ENCODE results near the gene GRID2.

Gene GRID2

GRCh38 chr4:92678292-92678691 is 374.5 kb downstream of the GRID2 start:
- no peak for TF ChIP-seq CTCF (IDR thresholded peaks at IDR 0.05; ENCODE audit: low read length)
- TF ChIP-seq EZH2phosphoT487 (IDR thresholded peaks at IDR 0.05; ENCODE audit: low read length): no peak
- no peak for TF ChIP-seq EZH2 (optimal IDR thresholded peaks at IDR 0.05; ENCODE audit: low read depth, low read length)
- H2AFZ ChIP-seq (ENCODE audit: low read length): no peak overlapping the region
- H4K20me1 ChIP-seq (ENCODE audit: insufficient read depth, low read length): no peaks in the 10 kb centered on the region
- H3K4me2 ChIP-seq (ENCODE audit: low read depth, low read length): no peak overlapping the region
- no peaks in the 10 kb centered on the region for H3K9me2 ChIP-seq (replicated peaks; ENCODE audit: insufficient read depth, low read length)
- H3K79me2 ChIP-seq (ENCODE audit: low read length): no peaks in the 10 kb centered on the region
- H3K27me3 ChIP-seq (replicated peaks; ENCODE audit: insufficient read depth, low read length): no peaks in the 10 kb centered on the region
- no peak overlapping the region for H3K27ac ChIP-seq (ENCODE audit: low read length)
- H3K4me3 ChIP-seq (ENCODE audit: low read length): no peak overlapping the region
- DNase-seq: no peak
- H3K36me3 ChIP-seq (replicated peaks; ENCODE audit: insufficient read depth, low read length): no peaks in the 10 kb centered on the region
- H3F3A ChIP-seq (ENCODE audit: insufficient read depth, low read length): no peaks in the 10 kb centered on the region
- no peaks in the 10 kb centered on the region for H3K4me1 ChIP-seq (ENCODE audit: low read length)
- H3K9ac ChIP-seq (ENCODE audit: low read length): no peak overlapping the region
- H3K9me3 ChIP-seq (replicated peaks; ENCODE audit: insufficient read depth, low read length): no peaks in the 10 kb centered on the region

DNA sequence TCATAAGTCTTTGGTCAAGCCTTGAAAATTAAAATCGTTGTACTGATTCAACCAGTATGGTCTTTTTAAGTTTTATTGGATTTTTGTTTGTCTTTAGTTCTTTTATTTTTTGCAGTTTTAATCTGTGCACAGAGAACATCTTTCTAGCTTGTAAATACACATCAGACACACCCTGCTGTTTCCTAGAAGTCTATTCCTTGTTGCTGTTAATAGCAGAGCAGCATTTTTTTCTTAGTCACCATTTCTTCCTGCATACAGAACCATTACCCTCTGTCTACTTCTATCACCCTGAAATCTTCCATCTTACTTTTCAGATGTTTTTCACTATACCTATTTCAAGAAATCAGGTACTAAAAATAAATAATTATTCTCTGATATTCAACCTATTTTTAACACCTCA is 375.4 kb downstream of the GRID2 start:
- Histone ChIP-seq H3K36me3 (replicated peaks; ENCODE audit: insufficient read depth, low read length) (no peaks in the 10 kb centered on the region), H3K4me2 (ENCODE audit: low read depth, low read length) (no peak overlapping the region), H3K4me1 (ENCODE audit: low read length) (no peaks in the 10 kb centered on the region), H4K20me1 (ENCODE audit: insufficient read depth, low read length) (no peaks in the 10 kb centered on the region), H3K27ac (ENCODE audit: low read length) (no peak overlapping the region), H2AFZ (ENCODE audit: low read length) (no peak overlapping the region), H3K9me2 (replicated peaks; ENCODE audit: insufficient read depth, low read length) (no peaks in the 10 kb centered on the region), H3K27me3 (replicated peaks; ENCODE audit: insufficient read depth, low read length) (no peaks in the 10 kb centered on the region), H3K4me3 (ENCODE audit: low read length) (no peak overlapping the region), H3K9ac (ENCODE audit: low read length) (no peak overlapping the region), H3K79me2 (ENCODE audit: low read length) (no peaks in the 10 kb centered on the region), H3F3A (ENCODE audit: insufficient read depth, low read length) (no peaks in the 10 kb centered on the region), H3K9me3 (replicated peaks; ENCODE audit: insufficient read depth, low read length) (no peaks in the 10 kb centered on the region)
- DNase-seq: no peak
- TF ChIP-seq EZH2 (optimal IDR thresholded peaks at IDR 0.05; ENCODE audit: low read depth, low read length): no peak
- TF ChIP-seq EZH2phosphoT487 (IDR thresholded peaks at IDR 0.05; ENCODE audit: low read length): no peak
- no peak for TF ChIP-seq CTCF (IDR thresholded peaks at IDR 0.05; ENCODE audit: low read length)

GRCh38 chr4:92714640-92715039 is 410.9 kb downstream of the GRID2 start:
- H3K36me3 ChIP-seq (replicated peaks; ENCODE audit: insufficient read depth, low read length): no peaks in the 10 kb centered on the region
- TF ChIP-seq EZH2 (optimal IDR thresholded peaks at IDR 0.05; ENCODE audit: low read depth, low read length) (no peak), EZH2phosphoT487 (IDR thresholded peaks at IDR 0.05; ENCODE audit: low read length) (no peak)
- no peak overlapping the region for H3K4me3 ChIP-seq (ENCODE audit: low read length)
- no peak overlapping the region for H3K27ac ChIP-seq (ENCODE audit: low read length)
- no peaks in the 10 kb centered on the region for H3K4me1 ChIP-seq (ENCODE audit: low read length)
- H3K9ac ChIP-seq (ENCODE audit: low read length): no peak overlapping the region
- DNase-seq: no peak
- no peaks in the 10 kb centered on the region for H3K79me2 ChIP-seq (ENCODE audit: low read length)
- H2AFZ ChIP-seq (ENCODE audit: low read length): no peak overlapping the region
- no peaks in the 10 kb centered on the region for H3K27me3 ChIP-seq (replicated peaks; ENCODE audit: insufficient read depth, low read length)
- H3K9me3 ChIP-seq (replicated peaks; ENCODE audit: insufficient read depth, low read length): no peaks in the 10 kb centered on the region
- no peaks in the 10 kb centered on the region for H3F3A ChIP-seq (ENCODE audit: insufficient read depth, low read length)
- H3K9me2 ChIP-seq (replicated peaks; ENCODE audit: insufficient read depth, low read length): no peaks in the 10 kb centered on the region
- H3K4me2 ChIP-seq (ENCODE audit: low read depth, low read length): no peak overlapping the region
- no peaks in the 10 kb centered on the region for H4K20me1 ChIP-seq (ENCODE audit: insufficient read depth, low read length)

- no peaks in the 10 kb centered on the region for H3K9me2 ChIP-seq (replicated peaks; ENCODE audit: insufficient read depth, low read length)
- no peak for DNase-seq
- H3K9me3 ChIP-seq (replicated peaks; ENCODE audit: insufficient read depth, low read length): no peaks in the 10 kb centered on the region
- H4K20me1 ChIP-seq (ENCODE audit: insufficient read depth, low read length): no peaks in the 10 kb centered on the region
- no peaks in the 10 kb centered on the region for H3F3A ChIP-seq (ENCODE audit: insufficient read depth, low read length)
- H3K27me3 ChIP-seq (replicated peaks; ENCODE audit: insufficient read depth, low read length): no peaks in the 10 kb centered on the region
- peak overlapping the region; percentile 25; the same call in 1 of the 2 replicates for H3K4me2 ChIP-seq (ENCODE audit: low read depth, low read length)
- peak overlapping the region; percentile 63 for H2AFZ ChIP-seq (ENCODE audit: low read length)
- no peaks in the 10 kb centered on the region for H3K79me2 ChIP-seq (ENCODE audit: low read length)
- peak overlapping the region; percentile 19; the same call in 1 of the 2 replicates for H3K27ac ChIP-seq (ENCODE audit: low read length)
- no peaks in the 10 kb centered on the region for H3K36me3 ChIP-seq (replicated peaks; ENCODE audit: insufficient read depth, low read length)
- peaks cover 28% of the 10 kb centered on the region for H3K4me1 ChIP-seq (ENCODE audit: low read length)
- no peak for TF ChIP-seq EZH2 (optimal IDR thresholded peaks at IDR 0.05; ENCODE audit: low read depth, low read length)
- TF ChIP-seq CTCF (IDR thresholded peaks at IDR 0.05; ENCODE audit: low read length): no peak
- TF ChIP-seq EZH2phosphoT487 (IDR thresholded peaks at IDR 0.05; ENCODE audit: low read length): no peak
- H3K9ac ChIP-seq (ENCODE audit: low read length): no peak overlapping the region
- H3K4me3 ChIP-seq (ENCODE audit: low read length): no peak overlapping the region
Observed at GRCh38 chr4:92733231-92733630, 429.5 kb downstream of the GRID2 start.

Measured in MM.1S (cell line).